Hepatocyte (in vitro differentiated cells): ENCODE measurements around the gene RIMS1. TPM values are rescaled to one million over a fixed set of nuclear protein-coding genes. Genes with fewer than 3 reads are reported as not detected.
A peak's percentile ranks its signal among the peaks of the same experiment; 100 is the strongest.

ENCODE experiments used
- DNase-seq: peaks from one replicate; pipeline ENCODE4 v3.0.0-alpha.2; 2016; ENCODE audit warnings: low spot score
- H2AFZ ChIP-seq: fragments of 200-600 bp; sonication (generic); 2 replicates; pipeline ENCODE4 v1.6.0; 2016; ENCODE audit warnings: antibody characterized with exemption, mild to moderate bottlenecking
- H3K27ac ChIP-seq: fragments of 200-600 bp; sonication (generic); 2 replicates; pipeline ENCODE4 v1.5.1; 2016; ENCODE audit warnings: mild to moderate bottlenecking
- H3K27me3 ChIP-seq: fragments of 200-600 bp; sonication (generic); 2 replicates; pipeline ENCODE4 v1.6.1; 2016
- H3K36me3 ChIP-seq: fragments of 200-600 bp; sonication (generic); replicated peaks from 2 replicates; pipeline ENCODE4 v1.5.1; 2016; ENCODE audit warnings: low read depth; ENCODE audit not compliant: insufficient read depth
- H3K4me1 ChIP-seq: fragments of 200-600 bp; sonication (generic); 2 replicates; pipeline ENCODE4 v1.5.1; 2016; ENCODE audit warnings: mild to moderate bottlenecking, moderate library complexity; ENCODE audit not compliant: insufficient read depth
- H3K4me2 ChIP-seq: fragments of 200-600 bp; sonication (generic); 2 replicates; pipeline ENCODE4 v1.6.0; 2016
- H3K4me3 ChIP-seq: fragments of 200-600 bp; sonication (generic); 2 replicates; pipeline ENCODE4 v1.5.1; 2016; ENCODE audit warnings: mild to moderate bottlenecking
- H3K79me2 ChIP-seq: fragments of 200-600 bp; sonication (generic); 2 replicates; pipeline ENCODE4 v1.6.0; 2017; ENCODE audit warnings: mild to moderate bottlenecking
- H3K9me2 ChIP-seq: fragments of 200-600 bp; sonication (generic); replicated peaks from 2 replicates; pipeline ENCODE4 v1.6.0; 2017; ENCODE audit warnings: mild to moderate bottlenecking; ENCODE audit not compliant: insufficient read depth
- H3K9me3 ChIP-seq: fragments of 200-600 bp; sonication (generic); 2 replicates; pipeline ENCODE4 v1.5.1; 2016; ENCODE audit warnings: low read depth, mild to moderate bottlenecking
- H4K20me1 ChIP-seq: fragments of 200-600 bp; sonication (generic); 2 replicates; pipeline ENCODE4 v1.6.0; 2016; ENCODE audit warnings: mild to moderate bottlenecking; ENCODE audit not compliant: insufficient read depth, poor library complexity, severe bottlenecking
- EZH2 ChIP-seq: fragments of 200-600 bp; sonication (generic); IDR thresholded peaks from 2 replicates; pipeline ENCODE4 v1.6.1; 2016; ENCODE audit warnings: antibody characterized with exemption, mild to moderate bottlenecking, borderline replicate concordance
- EZH2phosphoT487 ChIP-seq: fragments of 200-600 bp; sonication (generic); IDR thresholded peaks from one replicate; pipeline ENCODE4 v1.6.1; 2018; ENCODE audit warnings: antibody characterized with exemption, mild to moderate bottlenecking, low read depth, moderate library complexity; ENCODE audit not compliant: unreplicated experiment, severe bottlenecking
- WGBS: methylation state at CpG from one replicate; pipeline ENCODE4 v1.1.6; 2016; ENCODE audit warnings: low lambda C conversion rate; ENCODE audit errors: missing lambda C conversion rate; 5-methylcytosine and 5-hydroxymethylcytosine counted together
- polyA plus RNA-seq: library from polyadenylated mRNA; unstranded; fragments of >200 nt; fragmentation: Nextera tagmentation; extraction: Ambion mirVana; gene quantifications from 2 replicates; pipeline ENCODE4 v1.2.1, GENCODE V29; 2016
- total RNA-seq: library from RNA; depleted of rRNA; stranded (reverse); fragments of >200 nt; gene quantifications from 2 replicates; pipeline ENCODE4 v1.2.3, GENCODE V29; 2014
- TF ChIP-seq, protein P1 (sequence below): fragments of 200-600 bp; sonication (generic); IDR thresholded peaks from 2 replicates; pipeline ENCODE4 v1.5.1; 2016; ENCODE audit warnings: antibody characterized with exemption, mild to moderate bottlenecking; ENCODE audit not compliant: poor library complexity

Gene RIMS1, protein sequence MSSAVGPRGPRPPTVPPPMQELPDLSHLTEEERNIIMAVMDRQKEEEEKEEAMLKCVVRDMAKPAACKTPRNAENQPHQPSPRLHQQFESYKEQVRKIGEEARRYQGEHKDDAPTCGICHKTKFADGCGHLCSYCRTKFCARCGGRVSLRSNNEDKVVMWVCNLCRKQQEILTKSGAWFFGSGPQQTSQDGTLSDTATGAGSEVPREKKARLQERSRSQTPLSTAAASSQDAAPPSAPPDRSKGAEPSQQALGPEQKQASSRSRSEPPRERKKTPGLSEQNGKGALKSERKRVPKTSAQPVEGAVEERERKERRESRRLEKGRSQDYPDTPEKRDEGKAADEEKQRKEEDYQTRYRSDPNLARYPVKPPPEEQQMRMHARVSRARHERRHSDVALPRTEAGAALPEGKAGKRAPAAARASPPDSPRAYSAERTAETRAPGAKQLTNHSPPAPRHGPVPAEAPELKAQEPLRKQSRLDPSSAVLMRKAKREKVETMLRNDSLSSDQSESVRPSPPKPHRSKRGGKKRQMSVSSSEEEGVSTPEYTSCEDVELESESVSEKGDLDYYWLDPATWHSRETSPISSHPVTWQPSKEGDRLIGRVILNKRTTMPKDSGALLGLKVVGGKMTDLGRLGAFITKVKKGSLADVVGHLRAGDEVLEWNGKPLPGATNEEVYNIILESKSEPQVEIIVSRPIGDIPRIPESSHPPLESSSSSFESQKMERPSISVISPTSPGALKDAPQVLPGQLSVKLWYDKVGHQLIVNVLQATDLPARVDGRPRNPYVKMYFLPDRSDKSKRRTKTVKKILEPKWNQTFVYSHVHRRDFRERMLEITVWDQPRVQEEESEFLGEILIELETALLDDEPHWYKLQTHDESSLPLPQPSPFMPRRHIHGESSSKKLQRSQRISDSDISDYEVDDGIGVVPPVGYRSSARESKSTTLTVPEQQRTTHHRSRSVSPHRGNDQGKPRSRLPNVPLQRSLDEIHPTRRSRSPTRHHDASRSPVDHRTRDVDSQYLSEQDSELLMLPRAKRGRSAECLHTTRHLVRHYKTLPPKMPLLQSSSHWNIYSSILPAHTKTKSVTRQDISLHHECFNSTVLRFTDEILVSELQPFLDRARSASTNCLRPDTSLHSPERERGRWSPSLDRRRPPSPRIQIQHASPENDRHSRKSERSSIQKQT (N-terminal part only)
- total RNA-seq (3.5 and 5.5 TPM in 2 replicates), polyA plus RNA-seq (0.45 and 1.9 TPM in 2 replicates)

DNA sequence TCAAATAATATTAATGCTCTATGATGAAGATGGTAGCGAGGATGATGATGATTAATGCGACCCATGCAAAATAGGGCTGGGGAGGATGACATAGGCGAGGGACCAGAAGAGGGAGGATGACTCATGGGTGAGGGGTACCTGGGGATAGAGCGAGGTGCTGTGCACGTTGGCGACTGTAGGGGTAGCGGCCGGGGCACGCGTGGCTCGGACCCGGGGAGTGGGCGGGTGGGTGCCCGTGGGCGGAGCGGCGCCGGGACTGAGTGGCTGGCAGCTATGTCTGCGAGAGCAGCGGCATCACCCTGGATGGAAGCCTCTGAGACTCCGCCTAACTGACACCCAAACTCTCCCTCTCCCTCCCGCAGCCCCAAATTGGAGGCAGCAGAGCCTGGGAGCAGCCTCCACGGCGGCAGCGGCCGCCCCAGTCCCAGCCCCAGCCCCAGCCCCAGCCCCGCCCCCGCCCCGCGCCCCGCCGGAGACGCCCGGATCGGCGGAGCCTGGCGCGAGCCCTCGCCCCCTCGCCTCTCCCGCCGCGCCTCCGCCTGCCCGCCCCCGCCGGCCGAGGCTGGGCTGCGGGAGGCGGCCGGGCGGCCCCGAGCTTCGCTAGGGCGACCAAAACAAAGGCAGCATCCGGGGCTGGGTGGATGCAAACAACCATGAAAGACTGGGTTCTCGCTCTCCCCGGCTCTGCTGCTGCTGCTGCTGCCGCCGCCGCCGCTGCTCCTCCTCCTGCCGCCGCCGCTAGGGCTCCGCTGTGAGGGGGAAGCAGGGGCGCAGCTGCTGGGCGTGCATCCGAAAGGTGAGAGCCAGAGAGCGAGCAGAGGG, at the start of gene RIMS1:
Gene RIMS1, plus strand, starts transcription at position 367 of the 822 bp plus-strand sequence. CDS start 474 bp downstream, outside the sequence.
- peak within 1 kb of the TSS; percentile 52 for H2AFZ ChIP-seq
- 5% methylated on average over 24 of the region's 70 CpGs for WGBS
- no peaks in the 10 kb centered on the region for H3K9me3 ChIP-seq
- H3K36me3 ChIP-seq, result no peaks in the 10 kb centered on the region
- H3K27me3 ChIP-seq, result peaks cover 49% of the 10 kb centered on the region
- no peaks in the 10 kb centered on the region for H3K9me2 ChIP-seq
- TF ChIP-seq, protein P1, sequence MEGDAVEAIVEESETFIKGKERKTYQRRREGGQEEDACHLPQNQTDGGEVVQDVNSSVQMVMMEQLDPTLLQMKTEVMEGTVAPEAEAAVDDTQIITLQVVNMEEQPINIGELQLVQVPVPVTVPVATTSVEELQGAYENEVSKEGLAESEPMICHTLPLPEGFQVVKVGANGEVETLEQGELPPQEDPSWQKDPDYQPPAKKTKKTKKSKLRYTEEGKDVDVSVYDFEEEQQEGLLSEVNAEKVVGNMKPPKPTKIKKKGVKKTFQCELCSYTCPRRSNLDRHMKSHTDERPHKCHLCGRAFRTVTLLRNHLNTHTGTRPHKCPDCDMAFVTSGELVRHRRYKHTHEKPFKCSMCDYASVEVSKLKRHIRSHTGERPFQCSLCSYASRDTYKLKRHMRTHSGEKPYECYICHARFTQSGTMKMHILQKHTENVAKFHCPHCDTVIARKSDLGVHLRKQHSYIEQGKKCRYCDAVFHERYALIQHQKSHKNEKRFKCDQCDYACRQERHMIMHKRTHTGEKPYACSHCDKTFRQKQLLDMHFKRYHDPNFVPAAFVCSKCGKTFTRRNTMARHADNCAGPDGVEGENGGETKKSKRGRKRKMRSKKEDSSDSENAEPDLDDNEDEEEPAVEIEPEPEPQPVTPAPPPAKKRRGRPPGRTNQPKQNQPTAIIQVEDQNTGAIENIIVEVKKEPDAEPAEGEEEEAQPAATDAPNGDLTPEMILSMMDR, result peak; percentile 35
- no peak for TF ChIP-seq EZH2phosphoT487
- peaks cover 4% of the 10 kb centered on the region for H3K4me1 ChIP-seq
- peak within 1 kb of the TSS; percentile 92 for H3K4me2 ChIP-seq
- DNase-seq, result peak; percentile 54
- peak within 1 kb of the TSS; percentile 75 for H3K4me3 ChIP-seq
- no peak within 1 kb of the TSS for H3K27ac ChIP-seq
- H4K20me1 ChIP-seq, result no peaks in the 10 kb centered on the region
- H3K79me2 ChIP-seq, result no peaks in the 10 kb centered on the region

DNA sequence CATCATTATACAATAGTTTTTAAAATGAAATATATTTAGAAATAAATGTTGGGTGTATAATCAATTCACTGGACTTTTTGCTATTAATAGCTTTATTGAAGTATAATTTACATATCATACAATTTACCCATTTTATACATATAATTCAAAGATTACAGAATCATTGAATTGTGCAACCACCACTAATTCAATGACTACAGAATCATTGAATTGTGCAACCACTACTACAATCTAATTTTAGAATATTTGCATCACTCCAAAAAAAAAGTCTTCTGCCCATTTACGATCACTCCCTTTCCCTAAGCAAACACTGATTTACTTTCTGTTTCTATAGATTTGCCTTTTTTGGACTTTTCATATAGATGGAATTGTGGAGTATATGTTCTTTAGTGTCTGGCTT, 35.1 kb upstream of the RIMS1 start:
- Histone ChIP-seq H3K79me2 (no peaks in the 10 kb centered on the region), H3K9me3 (no peaks in the 10 kb centered on the region), H3K4me2 (no peak overlapping the region), H3K36me3 (no peaks in the 10 kb centered on the region), H3K4me3 (no peak overlapping the region), H3K27me3 (no peaks in the 10 kb centered on the region), H3K27ac (no peak overlapping the region), H3K9me2 (no peaks in the 10 kb centered on the region), H2AFZ (no peak overlapping the region), H4K20me1 (no peaks in the 10 kb centered on the region), H3K4me1 (no peaks in the 10 kb centered on the region)
- 94% methylated on average over 1 of the region's 1 CpG for WGBS
- TF ChIP-seq, protein P1, result no peak
- TF ChIP-seq EZH2, result no peak
- DNase-seq, result no peak

DNA sequence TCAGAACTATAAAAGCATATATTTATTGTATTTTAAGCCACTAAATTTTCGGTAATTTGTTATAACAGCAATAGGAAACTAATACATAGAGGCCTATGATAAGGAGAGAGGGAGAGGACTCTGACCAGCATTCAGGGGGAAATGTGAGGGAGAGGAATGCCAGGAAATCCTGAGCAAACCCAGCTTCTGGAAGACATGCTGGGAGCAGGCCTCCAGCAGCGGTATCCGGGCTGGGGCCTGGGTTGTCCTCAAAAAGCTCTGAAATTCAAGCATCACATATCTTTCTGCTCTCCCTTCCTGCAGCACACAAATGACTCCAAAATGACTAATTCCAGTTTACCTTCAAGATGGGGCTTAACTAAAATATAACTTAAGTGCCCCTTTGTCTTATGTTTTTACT, 33.4 kb upstream of the RIMS1 start:
- no peaks in the 10 kb centered on the region for H3K27me3 ChIP-seq
- WGBS, result 85% methylated on average over 3 of the region's 3 CpGs
- H3K27ac ChIP-seq, result no peak overlapping the region
- no peaks in the 10 kb centered on the region for H3K9me3 ChIP-seq
- H3K4me3 ChIP-seq, result no peak overlapping the region
- no peaks in the 10 kb centered on the region for H3K79me2 ChIP-seq
- no peak for TF ChIP-seq EZH2phosphoT487
- TF ChIP-seq EZH2, result no peak
- TF ChIP-seq, protein P1, result no peak
- H3K4me2 ChIP-seq, result no peak overlapping the region
- no peaks in the 10 kb centered on the region for H3K36me3 ChIP-seq
- H3K4me1 ChIP-seq, result no peaks in the 10 kb centered on the region
- H4K20me1 ChIP-seq, result no peaks in the 10 kb centered on the region
- DNase-seq, result no peak
- no peak overlapping the region for H2AFZ ChIP-seq
- no peaks in the 10 kb centered on the region for H3K9me2 ChIP-seq
